ENCODE measurements around the gene AFDN.

Gene AFDN

GRCh38 chr6:167839343-167839742 lies 12.6 kb downstream of the AFDN start:
- H3K27me3 ChIP-seq = no peaks in the 10 kb centered on the region
- no peak for TF ChIP-seq Cebpa-rat (IDR thresholded peaks at IDR 0.05)
- no peaks in the 10 kb centered on the region for H3K9me3 ChIP-seq (replicated peaks in 1 of 11)
- no peak overlapping the region for H3K4me3 ChIP-seq
- peaks cover 41 to 100% (median 94%) of the 10 kb centered on the region in 11 experiments for H4K20me1 ChIP-seq
- H3K27ac ChIP-seq = no peak overlapping the region
- H3K9ac ChIP-seq = no peak overlapping the region
- H3K36me3 ChIP-seq = peaks cover 0 to 5% (median 0%) of the 10 kb centered on the region in 11 experiments; a peak in 1 of 22 replicates
- H3K4me1 ChIP-seq = peaks cover 11 to 34% (median 23%) of the 10 kb centered on the region in 10 experiments; a peak in 18 of 20 replicates
- H3K4me2 ChIP-seq = peak overlapping the region in 10 of 11 experiments; percentile 20 to 49 (median 28); a peak in 17 of 22 replicates

- TF ChIP-seq Cebpa-rat (IDR thresholded peaks at IDR 0.05) = no peak
- H3K27me3 ChIP-seq = no peaks in the 10 kb centered on the region
- H3K36me3 ChIP-seq = peaks cover 0 to 2% (median 0%) of the 10 kb centered on the region in 11 experiments; a peak in 1 of 22 replicates
- H3K4me3 ChIP-seq = no peak overlapping the region
- H3K27ac ChIP-seq = no peak overlapping the region
- no peaks in the 10 kb centered on the region for H3K9me3 ChIP-seq (replicated peaks in 1 of 11)
- no peak overlapping the region for H3K9ac ChIP-seq
- H4K20me1 ChIP-seq = peaks cover 37 to 100% (median 94%) of the 10 kb centered on the region in 11 experiments
- peaks cover 11 to 32% (median 23%) of the 10 kb centered on the region in 10 experiments; a peak in 18 of 20 replicates for H3K4me1 ChIP-seq
- H3K4me2 ChIP-seq = peak overlapping the region in 10 of 11 experiments; percentile 20 to 49 (median 28); a peak in 14 of 22 replicates
Measured at GRCh38 chr6:167839755-167840154, 13.0 kb downstream of the AFDN start.

GRCh38 chr6:167840160-167840525 lies 13.4 kb downstream of the AFDN start:
- TF ChIP-seq Cebpa-rat (IDR thresholded peaks at IDR 0.05) = no peak
- peaks cover 11 to 32% (median 23%) of the 10 kb centered on the region in 10 experiments; a peak in 18 of 20 replicates for H3K4me1 ChIP-seq

DNA sequence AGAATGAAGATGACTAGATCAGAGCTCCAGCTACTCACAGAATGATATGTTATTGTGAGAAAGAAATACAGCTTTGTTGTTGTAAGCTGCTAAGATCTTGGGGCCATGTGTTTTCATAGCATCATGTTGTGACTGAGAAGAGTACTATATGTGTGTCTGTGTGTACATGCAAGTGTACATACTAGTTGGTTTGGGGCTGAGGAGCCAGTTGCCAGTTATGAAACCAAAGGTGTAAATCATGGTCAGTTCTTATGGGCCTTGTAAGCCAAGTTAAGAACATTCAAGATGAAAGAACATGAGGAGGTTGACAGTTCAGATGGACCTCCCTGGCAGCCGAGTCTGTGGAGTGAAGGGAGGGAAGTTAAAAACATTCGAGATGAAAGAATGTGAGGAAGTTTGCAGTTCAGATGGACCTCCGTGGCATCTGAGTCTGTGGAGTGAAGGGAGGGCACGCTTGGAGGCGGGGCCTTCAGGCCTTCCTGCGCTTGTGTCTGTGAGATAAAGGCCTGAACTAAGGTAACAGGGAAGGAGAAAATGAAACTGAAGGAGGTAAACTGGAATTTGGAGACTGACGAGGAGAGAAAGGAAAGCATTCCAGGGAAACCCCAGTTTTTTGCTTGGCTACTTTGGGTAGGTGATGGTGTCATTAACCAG lies 13.9 kb downstream of the AFDN start:
- Histone ChIP-seq H3K27ac (no peak overlapping the region), H3K9me3 (replicated peaks in 1 of 11) (no peaks in the 10 kb centered on the region), H3K27me3 (no peaks in the 10 kb centered on the region), H3K4me2 (peak overlapping the region in 6 of 11 experiments; percentile 14 to 49 (median 20); a peak in 6 of 22 replicates), H3K36me3 (no peaks in the 10 kb centered on the region), H4K20me1 (peaks cover 34 to 100% (median 85%) of the 10 kb centered on the region in 11 experiments), H3K9ac (no peak overlapping the region), H3K4me3 (no peak overlapping the region), H3K4me1 (peaks cover 15 to 32% (median 25%) of the 10 kb centered on the region in 10 experiments; a peak in 19 of 20 replicates)
- TF ChIP-seq Cebpa-rat (IDR thresholded peaks at IDR 0.05) = no peak

More at GRCh38 chr6:167840160-167840525, 13.4 kb downstream of the AFDN start:
- Histone ChIP-seq H3K4me3 (no peak overlapping the region), H3K9ac (no peak overlapping the region), H3K27ac (no peak overlapping the region), H3K36me3 (no peaks in the 10 kb centered on the region), H3K9me3 (replicated peaks in 1 of 11) (no peaks in the 10 kb centered on the region), H3K4me2 (peak overlapping the region in 4 of 11 experiments; percentile 15 to 49 (median 28); a peak in 5 of 22 replicates), H4K20me1 (peaks cover 34 to 100% (median 90%) of the 10 kb centered on the region in 11 experiments), H3K27me3 (no peaks in the 10 kb centered on the region)

GRCh38 chr6:167841981-167842380 lies 15.3 kb downstream of the AFDN start:
- Histone ChIP-seq H3K4me3 (no peak overlapping the region), H3K36me3 (no peaks in the 10 kb centered on the region), H3K27me3 (no peaks in the 10 kb centered on the region), H3K4me1 (peaks cover 15 to 32% (median 26%) of the 10 kb centered on the region in 10 experiments; a peak in 19 of 20 replicates), H3K4me2 (peak overlapping the region in 6 of 11 experiments; percentile 4 to 27 (median 16); a peak in 5 of 22 replicates), H3K27ac (no peak overlapping the region), H4K20me1 (peaks cover 32 to 100% (median 73%) of the 10 kb centered on the region in 11 experiments), H3K9me3 (replicated peaks in 1 of 11) (no peaks in the 10 kb centered on the region), H3K9ac (no peak overlapping the region)
- no peak for TF ChIP-seq Cebpa-rat (IDR thresholded peaks at IDR 0.05)

GRCh38 chr6:167842457-167842856 lies 15.7 kb downstream of the AFDN start:
- Histone ChIP-seq H3K9ac (no peak overlapping the region), H3K27ac (no peak overlapping the region), H3K4me1 (peaks cover 15 to 32% (median 26%) of the 10 kb centered on the region in 10 experiments; a peak in 19 of 20 replicates), H3K36me3 (no peaks in the 10 kb centered on the region), H3K27me3 (no peaks in the 10 kb centered on the region), H3K4me3 (no peak overlapping the region), H3K9me3 (replicated peaks in 1 of 11) (no peaks in the 10 kb centered on the region), H4K20me1 (peaks cover 34 to 100% (median 75%) of the 10 kb centered on the region in 11 experiments), H3K4me2 (0 out of 22 replicates have a peak overlapping the region, but pooled peaks of 1 of the 11 experiments have one; percentile 4)
- no peak for TF ChIP-seq Cebpa-rat (IDR thresholded peaks at IDR 0.05)

DNA sequence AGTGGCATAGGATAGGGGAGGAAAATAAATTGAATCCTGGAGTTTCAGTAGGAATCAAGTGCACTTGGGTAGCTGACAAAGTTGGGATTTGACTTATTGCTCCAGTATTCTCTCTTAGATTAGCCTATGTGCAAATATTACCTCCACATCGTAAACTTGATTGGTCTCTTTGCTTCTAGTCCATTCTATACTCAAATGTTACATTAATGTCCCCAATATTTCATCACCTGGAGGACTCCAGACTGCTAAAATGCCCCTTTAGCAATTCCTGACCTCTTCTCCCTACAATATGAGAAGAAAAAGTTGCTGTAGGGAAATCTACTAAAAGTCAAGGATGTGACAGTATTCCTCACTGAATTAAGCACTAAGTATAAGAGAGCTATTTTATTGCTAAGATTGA lies 16.3 kb downstream of the AFDN start:
- no peaks in the 10 kb centered on the region for H3K27me3 ChIP-seq
- H3K4me1 ChIP-seq = peaks cover 15 to 32% (median 26%) of the 10 kb centered on the region in 10 experiments; a peak in 19 of 20 replicates
- TF ChIP-seq Cebpa-rat (IDR thresholded peaks at IDR 0.05) = no peak
- H3K4me2 ChIP-seq = no peak overlapping the region
- H3K36me3 ChIP-seq = no peaks in the 10 kb centered on the region
- H3K9me3 ChIP-seq (replicated peaks in 1 of 11) = no peaks in the 10 kb centered on the region
- H3K9ac ChIP-seq = no peak overlapping the region
- H4K20me1 ChIP-seq = peaks cover 36 to 100% (median 74%) of the 10 kb centered on the region in 11 experiments
- H3K4me3 ChIP-seq = no peak overlapping the region
- no peak overlapping the region for H3K27ac ChIP-seq

DNA sequence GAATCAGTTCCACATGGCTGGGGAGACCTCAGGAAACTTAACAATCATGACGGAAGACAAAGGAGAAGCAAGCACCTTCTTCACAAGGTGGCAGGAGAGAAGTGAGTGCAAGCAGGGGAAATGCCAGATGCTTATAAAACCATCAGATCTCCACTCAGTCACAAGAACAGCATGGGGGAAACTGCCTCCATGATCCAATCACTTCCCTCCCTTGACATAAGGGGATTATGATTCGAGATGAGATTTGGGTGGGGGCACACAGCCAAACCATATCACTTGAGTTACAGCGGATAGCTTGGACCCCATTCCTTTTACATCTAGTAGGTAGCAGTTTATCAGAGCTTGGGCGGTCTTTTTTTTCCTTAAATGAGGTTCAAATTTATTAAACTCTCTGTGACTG lies 19.1 kb downstream of the AFDN start:
- Histone ChIP-seq H3K27ac (no peak overlapping the region), H3K4me3 (no peak overlapping the region), H3K4me1 (peaks cover 4 to 25% (median 14%) of the 10 kb centered on the region in 10 experiments; a peak in 16 of 20 replicates)

DNA sequence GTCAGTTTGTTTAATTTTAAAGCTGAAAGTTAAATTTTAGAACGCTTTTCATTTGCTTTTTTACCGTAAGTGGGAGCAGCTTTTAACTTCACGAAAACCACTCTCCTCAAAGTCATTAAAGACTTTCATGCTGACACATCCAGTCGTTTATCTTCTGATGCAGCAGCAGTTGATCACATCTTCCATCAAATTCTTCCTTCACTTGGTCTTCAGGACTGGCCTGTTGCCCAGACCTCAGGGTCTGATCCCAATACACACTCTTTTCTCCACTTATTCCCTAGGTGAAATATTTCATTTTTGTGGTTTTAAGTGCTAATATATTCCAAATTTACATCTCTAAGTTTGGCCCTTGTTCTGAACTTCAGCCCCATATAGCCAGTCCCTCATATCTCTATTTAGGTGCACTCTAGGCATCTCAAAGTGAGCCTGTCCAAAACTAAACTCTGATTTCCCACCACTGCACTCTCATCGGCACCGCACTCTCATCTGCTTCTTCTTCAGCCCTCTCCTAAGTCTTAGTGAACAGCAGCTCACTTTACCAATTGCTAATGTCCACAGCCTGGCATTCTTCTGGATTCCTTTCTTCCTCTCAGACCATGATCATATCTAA lies 20.4 kb downstream of the AFDN start:
- peaks cover under 1 to 21% (median 6%) of the 10 kb centered on the region in 10 experiments; a peak in 13 of 20 replicates for H3K4me1 ChIP-seq
- H4K20me1 ChIP-seq = peaks cover 11 to 100% (median 58%) of the 10 kb centered on the region in 11 experiments; a peak in 19 of 22 replicates
- H3K27ac ChIP-seq = no peak overlapping the region
- H3K36me3 ChIP-seq = 0 out of 22 replicates have a peak, but pooled peaks cover 0 to under 1% (median 0%) of the 10 kb centered on the region in 11 experiments
- H3K27me3 ChIP-seq = no peaks in the 10 kb centered on the region
- H3K4me2 ChIP-seq = no peak overlapping the region
- H3K9ac ChIP-seq = no peak overlapping the region
- no peak overlapping the region for H3K4me3 ChIP-seq
- no peak for TF ChIP-seq Cebpa-rat (IDR thresholded peaks at IDR 0.05)
- no peaks in the 10 kb centered on the region for H3K9me3 ChIP-seq (replicated peaks in 1 of 11)

More for the DNA sequence above, 19.1 kb downstream of the AFDN start:
- Histone ChIP-seq H3K4me2 (peak overlapping the region in 6 of 11 experiments; percentile 8 to 37 (median 23); a peak in 6 of 22 replicates), H3K9me3 (replicated peaks in 1 of 11) (no peaks in the 10 kb centered on the region), H3K9ac (no peak overlapping the region), H3K27me3 (no peaks in the 10 kb centered on the region), H3K36me3 (no peaks in the 10 kb centered on the region), H4K20me1 (peaks cover 20 to 100% (median 71%) of the 10 kb centered on the region in 11 experiments; a peak in 21 of 22 replicates)
- TF ChIP-seq Cebpa-rat (IDR thresholded peaks at IDR 0.05) = no peak

All from BLaER1 treated with 17β-estradiol and CSF1 and Interleukin-3, amounts not matched to agents 10 nM and 100 nM (cell line).